Activated T-helper 2 cell treated with anti-CD3 and anti-CD28 coated beads, Interferon-gamma antibody, Interleukin-2, Interleukin-4, amounts not matched to agents 10 μg/mL and 5 μg/mL and 100 μg/mL, durations not matched to agents 14 hours and 24 hours and 36 hours (primary cell): Measurements from ENCODE around the gene ANKRD10. TPM values are rescaled to one million over a fixed set of nuclear protein-coding genes. Genes with fewer than 3 reads are reported as not detected.

Experiments
- DNase-seq: peaks from one replicate; pipeline ENCODE4 v3.0.0; 2021; ENCODE audit warnings: low spot score
- H3K27ac Mint-ChIP-seq: one replicate; pipeline ENCODE4 v1.8.0; 2021; ENCODE audit warnings: mixed read lengths
- H3K27me3 Mint-ChIP-seq: one replicate; pipeline ENCODE4 v1.8.0; 2021; ENCODE audit warnings: low read depth, mixed read lengths
- H3K36me3 Mint-ChIP-seq: one replicate; pipeline ENCODE4 v1.8.0; 2021; ENCODE audit warnings: low read depth, mixed read lengths
- H3K4me1 Mint-ChIP-seq: one replicate; pipeline ENCODE4 v1.8.0; 2021; ENCODE audit warnings: low read depth, mixed read lengths
- H3K4me3 Mint-ChIP-seq: one replicate; pipeline ENCODE4 v1.8.0; 2021; ENCODE audit warnings: low read depth, mild to moderate bottlenecking, moderate library complexity, mixed read lengths
- H3K9me3 Mint-ChIP-seq: one replicate; pipeline ENCODE4 v1.8.0; 2021; ENCODE audit warnings: mixed read lengths
- intact Hi-C: fragments of 100-400 bp; cut with micrococcal nuclease; formaldehyde crosslinking; loops from one replicate; pipeline ENCODE4 v1.15.1; 2023
- total RNA-seq: library from RNA; stranded (reverse); gene quantifications from 2 replicates; pipeline ENCODE4 v1.2.3, GENCODE V29; 2022

Gene ANKRD10
- total RNA-seq, 1 donor from 2014 or later, result 120 TPM

- Mint-ChIP-seq H3K36me3 (peaks cover 6% of the 10 kb centered on the region), H3K4me3 (no peak overlapping the region), H3K27me3 (no peaks in the 10 kb centered on the region), H3K9me3 (no peaks in the 10 kb centered on the region), H3K27ac (no peak overlapping the region), H3K4me1 (peaks cover 12% of the 10 kb centered on the region)
- DNase-seq, result no peak
- intact Hi-C loops, result no loop called here
Measured at GRCh38 chr13:110885966-110886869, 28.7 kb downstream of the ANKRD10 start.

- no peaks in the 10 kb centered on the region for H3K9me3 Mint-ChIP-seq
Measured at GRCh38 chr13:110885516-110885915, 29.4 kb downstream of the ANKRD10 start.

GRCh38 chr13:110884517-110884916, 30.4 kb downstream of the ANKRD10 start:
- no peaks in the 10 kb centered on the region for H3K9me3 Mint-ChIP-seq
- no peak overlapping the region for H3K4me3 Mint-ChIP-seq
- peaks cover 12% of the 10 kb centered on the region for H3K4me1 Mint-ChIP-seq
- intact Hi-C loops, result no loop called here
- DNase-seq, result no peak
- H3K36me3 Mint-ChIP-seq, result peaks cover 3% of the 10 kb centered on the region
- H3K27ac Mint-ChIP-seq, result no peak overlapping the region
- no peaks in the 10 kb centered on the region for H3K27me3 Mint-ChIP-seq

More at GRCh38 chr13:110885516-110885915, 29.4 kb downstream of the ANKRD10 start:
- intact Hi-C loops, result no loop called here
- no peak for DNase-seq
- Mint-ChIP-seq H3K27ac (no peak overlapping the region), H3K27me3 (no peaks in the 10 kb centered on the region), H3K36me3 (peaks cover 3% of the 10 kb centered on the region), H3K4me3 (no peak overlapping the region), H3K4me1 (peaks cover 12% of the 10 kb centered on the region)

- no peak for DNase-seq
- Mint-ChIP-seq H3K9me3 (no peaks in the 10 kb centered on the region), H3K27ac (no peak overlapping the region), H3K4me1 (peaks cover 12% of the 10 kb centered on the region), H3K36me3 (peaks cover 3% of the 10 kb centered on the region), H3K27me3 (no peaks in the 10 kb centered on the region), H3K4me3 (no peak overlapping the region)
- intact Hi-C loops, result no loop called here
Measured at GRCh38 chr13:110883542-110883941, 31.3 kb downstream of the ANKRD10 start.

GRCh38 chr13:110882972-110883371, 31.9 kb downstream of the ANKRD10 start:
- Mint-ChIP-seq H3K4me1 (peaks cover 12% of the 10 kb centered on the region), H3K36me3 (peaks cover 3% of the 10 kb centered on the region), H3K4me3 (no peak overlapping the region), H3K9me3 (no peaks in the 10 kb centered on the region), H3K27me3 (no peaks in the 10 kb centered on the region), H3K27ac (no peak overlapping the region)
- intact Hi-C loops, result no loop called here
- no peak for DNase-seq

- H3K36me3 Mint-ChIP-seq, result peaks cover 3% of the 10 kb centered on the region
- H3K4me3 Mint-ChIP-seq, result no peak overlapping the region
- no peak for DNase-seq
- intact Hi-C loops, result no loop called here
- H3K27ac Mint-ChIP-seq, result no peak overlapping the region
- no peaks in the 10 kb centered on the region for H3K27me3 Mint-ChIP-seq
- H3K4me1 Mint-ChIP-seq, result peaks cover 12% of the 10 kb centered on the region
- no peaks in the 10 kb centered on the region for H3K9me3 Mint-ChIP-seq
Measured at GRCh38 chr13:110881839-110882627, 32.8 kb downstream of the ANKRD10 start.

- no peak overlapping the region for H3K27ac Mint-ChIP-seq
- H3K27me3 Mint-ChIP-seq, result no peaks in the 10 kb centered on the region
- no peak overlapping the region for H3K4me3 Mint-ChIP-seq
- H3K9me3 Mint-ChIP-seq, result no peaks in the 10 kb centered on the region
- peaks cover 3% of the 10 kb centered on the region for H3K36me3 Mint-ChIP-seq
- H3K4me1 Mint-ChIP-seq, result peaks cover 12% of the 10 kb centered on the region
- no peak for DNase-seq
- intact Hi-C loops, result no loop called here
Measured at GRCh38 chr13:110880627-110881026, 34.2 kb downstream of the ANKRD10 start.

GRCh38 chr13:110879482-110879881, 35.4 kb downstream of the ANKRD10 start:
- intact Hi-C loops, result no loop called here
- Mint-ChIP-seq H3K27ac (no peak overlapping the region), H3K9me3 (no peaks in the 10 kb centered on the region), H3K27me3 (peaks cover 6% of the 10 kb centered on the region), H3K4me3 (no peak overlapping the region), H3K4me1 (peaks cover 9% of the 10 kb centered on the region), H3K36me3 (peaks cover 3% of the 10 kb centered on the region)
- DNase-seq, result no peak

GRCh38 chr13:110877737-110878258, 37.1 kb downstream of the ANKRD10 start:
- Mint-ChIP-seq H3K36me3 (peaks cover 3% of the 10 kb centered on the region), H3K9me3 (no peaks in the 10 kb centered on the region), H3K4me1 (peaks cover 6% of the 10 kb centered on the region), H3K4me3 (no peak overlapping the region), H3K27ac (no peak overlapping the region), H3K27me3 (peaks cover 6% of the 10 kb centered on the region)
- intact Hi-C loops, result no loop called here
- no peak for DNase-seq

- peaks cover 6% of the 10 kb centered on the region for H3K4me1 Mint-ChIP-seq
- H3K27ac Mint-ChIP-seq, result no peak overlapping the region
- H3K9me3 Mint-ChIP-seq, result no peaks in the 10 kb centered on the region
- intact Hi-C loops, result no loop called here
- H3K4me3 Mint-ChIP-seq, result no peak overlapping the region
- H3K36me3 Mint-ChIP-seq, result no peaks in the 10 kb centered on the region
- H3K27me3 Mint-ChIP-seq, result peaks cover 6% of the 10 kb centered on the region
- no peak for DNase-seq
Measured at GRCh38 chr13:110876609-110877008, 38.3 kb downstream of the ANKRD10 start.

GRCh38 chr13:110875241-110875640, 39.6 kb downstream of the ANKRD10 start:
- DNase-seq, result no peak
- Mint-ChIP-seq H3K27ac (no peak overlapping the region), H3K4me1 (peaks cover 10% of the 10 kb centered on the region), H3K9me3 (no peaks in the 10 kb centered on the region), H3K27me3 (peaks cover 15% of the 10 kb centered on the region), H3K4me3 (peak overlapping the region; percentile 67), H3K36me3 (no peaks in the 10 kb centered on the region)
- intact Hi-C loops, result no loop called here

- no peak for DNase-seq
- intact Hi-C loops, result no loop called here
- Mint-ChIP-seq H3K9me3 (no peaks in the 10 kb centered on the region), H3K4me1 (peaks cover 12% of the 10 kb centered on the region), H3K27ac (no peak overlapping the region), H3K36me3 (no peaks in the 10 kb centered on the region), H3K4me3 (peak overlapping the region; percentile 67), H3K27me3 (peaks cover 19% of the 10 kb centered on the region)
Measured at GRCh38 chr13:110874508-110874960, 40.3 kb downstream of the ANKRD10 start.
